KMS-11 (cell line): ENCODE results near the gene BNC2.

Experiments
- H2AFZ ChIP-seq: fragments of 200-600 bp; sonication (generic); 2 replicates; pipeline ENCODE4 v1.6.1; 2016; ENCODE audit warnings: antibody characterized with exemption, mixed run types, low read depth
- H3K27ac ChIP-seq: fragments of 200-600 bp; sonication (generic); 2 replicates; pipeline ENCODE4 v1.6.1; 2016; ENCODE audit warnings: mild to moderate bottlenecking, mixed run types
- H3K27me3 ChIP-seq: fragments of 200-600 bp; sonication (generic); 2 replicates; pipeline ENCODE4 v1.6.1; 2017; ENCODE audit warnings: mild to moderate bottlenecking, low read depth, mixed run types, moderate library complexity; ENCODE audit not compliant: insufficient read depth
- H3K36me3 ChIP-seq: fragments of 200-600 bp; sonication (generic); 2 replicates; pipeline ENCODE4 v1.6.1; 2017; ENCODE audit warnings: mild to moderate bottlenecking, mixed run types; ENCODE audit not compliant: insufficient read depth
- H3K4me1 ChIP-seq: fragments of 200-600 bp; sonication (generic); 2 replicates; pipeline ENCODE4 v1.6.1; 2016; ENCODE audit warnings: mild to moderate bottlenecking, low read depth, mixed run types; ENCODE audit not compliant: poor library complexity, severe bottlenecking
- H3K4me2 ChIP-seq: fragments of 200-600 bp; sonication (generic); 2 replicates; pipeline ENCODE4 v1.7.0; 2016; ENCODE audit warnings: mild to moderate bottlenecking, mixed run types
- H3K4me3 ChIP-seq: fragments of 200-600 bp; sonication (generic); IDR thresholded peaks from 2 replicates; pipeline ENCODE4 v1.6.1; 2017; ENCODE audit warnings: low read depth, low read length, mixed read lengths; ENCODE audit not compliant: insufficient read depth
- H3K79me2 ChIP-seq: fragments of 200-600 bp; sonication (generic); 2 replicates; pipeline ENCODE4 v1.6.1; 2016; ENCODE audit warnings: low read depth, mixed run types; ENCODE audit not compliant: insufficient read depth
- H3K9ac ChIP-seq: fragments of 200-600 bp; sonication (generic); 2 replicates; pipeline ENCODE4 v1.6.1; 2016; ENCODE audit warnings: mild to moderate bottlenecking, mixed run types
- H4K20me1 ChIP-seq: fragments of 200-600 bp; sonication (generic); 2 replicates; pipeline ENCODE4 v1.6.1; 2016; ENCODE audit warnings: mild to moderate bottlenecking, mixed run types; ENCODE audit not compliant: insufficient read depth
- CTCF ChIP-seq: fragments of 200-600 bp; sonication (generic); conservative IDR thresholded peaks from 2 replicates; pipeline ENCODE4 v1.6.1; 2017; ENCODE audit warnings: low read depth, mild to moderate bottlenecking, antibody characterized with exemption, low read length, moderate library complexity, mixed read lengths

Gene BNC2

DNA sequence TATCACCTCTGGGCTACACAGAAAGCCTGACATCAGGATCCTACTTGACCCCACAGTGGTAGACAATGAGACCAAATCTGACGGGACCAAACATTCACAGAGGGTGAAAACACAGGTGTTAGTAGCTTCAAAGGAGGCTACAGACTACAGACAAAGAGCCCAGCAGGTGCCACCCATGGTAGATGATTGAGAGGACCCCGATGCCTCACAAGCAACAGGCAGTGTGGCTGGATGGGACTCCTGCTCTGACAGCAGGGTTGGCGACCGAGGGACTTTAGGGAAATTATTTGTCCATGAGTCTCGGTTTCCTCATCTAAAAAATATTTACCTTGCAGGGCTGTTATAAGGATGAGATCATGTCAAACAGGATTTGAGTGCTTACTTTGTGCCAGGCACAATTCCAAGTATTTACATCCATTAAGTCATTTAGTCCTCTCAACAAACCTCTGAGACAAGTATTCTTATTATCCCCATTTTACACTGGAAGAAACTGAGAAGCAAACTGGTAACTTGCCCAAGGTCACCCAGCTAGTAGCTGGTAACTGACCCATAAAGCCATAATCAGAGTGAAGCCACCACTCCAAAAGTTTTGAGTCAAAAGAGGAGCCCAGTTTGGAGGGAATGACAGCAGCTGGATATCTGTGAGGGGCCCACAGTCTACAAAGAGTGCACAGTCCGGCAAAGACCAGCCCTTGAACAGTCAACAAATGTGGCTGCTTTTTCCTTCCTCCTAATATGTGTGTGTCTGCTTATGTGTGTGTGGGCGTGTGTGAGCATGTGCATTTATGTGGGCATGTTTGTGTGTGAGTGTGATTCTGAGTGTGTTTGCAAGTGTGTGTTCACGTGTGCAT is 502.0 kb downstream of the BNC2 start:
- Histone ChIP-seq H3K4me1 (no peaks in the 10 kb centered on the region), H2AFZ (no peak overlapping the region), H3K4me3 (no peak overlapping the region), H3K36me3 (no peaks in the 10 kb centered on the region), H3K9ac (no peak overlapping the region), H3K27ac (no peak overlapping the region), H4K20me1 (no peaks in the 10 kb centered on the region), H3K4me2 (no peak overlapping the region), H3K79me2 (no peaks in the 10 kb centered on the region), H3K27me3 (no peaks in the 10 kb centered on the region)
- TF ChIP-seq CTCF: no peak

DNA sequence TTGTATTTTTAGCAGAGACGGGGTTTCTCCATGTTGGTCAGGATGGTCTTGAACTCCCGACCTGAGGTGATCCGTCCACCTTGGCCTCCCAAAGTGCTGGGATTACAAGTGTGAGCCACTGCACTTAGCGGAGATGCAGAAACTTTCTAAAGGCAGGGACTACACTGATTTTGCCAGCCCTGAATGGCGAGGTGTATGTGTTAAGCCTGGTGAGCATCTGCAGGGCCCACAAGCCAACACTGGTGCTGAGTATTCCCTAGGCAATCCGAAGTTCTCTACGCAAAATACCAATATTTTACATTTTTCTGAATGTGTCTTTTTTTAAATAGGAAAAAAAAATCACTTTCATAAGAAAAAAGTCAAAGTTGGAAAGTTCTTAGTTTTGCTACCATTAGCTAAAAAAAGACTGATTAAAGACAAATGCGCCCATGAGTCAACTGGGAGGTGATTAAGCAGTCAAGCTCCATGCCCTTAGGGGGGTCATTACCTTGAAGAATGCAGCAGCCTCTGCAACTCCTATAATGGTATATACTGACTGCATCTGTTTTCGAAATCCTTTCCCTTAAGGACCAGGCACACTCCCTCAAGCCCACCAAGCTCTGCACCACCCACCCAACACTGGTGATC is 502.8 kb downstream of the BNC2 start:
- Histone ChIP-seq H3K4me1 (no peaks in the 10 kb centered on the region), H3K4me3 (no peak overlapping the region), H3K4me2 (no peak overlapping the region), H3K9ac (no peak overlapping the region), H3K27me3 (no peaks in the 10 kb centered on the region), H3K79me2 (no peaks in the 10 kb centered on the region), H3K36me3 (no peaks in the 10 kb centered on the region), H2AFZ (no peak overlapping the region), H3K27ac (no peak overlapping the region), H4K20me1 (no peaks in the 10 kb centered on the region)
- TF ChIP-seq CTCF: no peak

GRCh38 chr9:16364347-16364746 is 506.1 kb downstream of the BNC2 start:
- Histone ChIP-seq H3K27ac (no peak overlapping the region), H3K4me2 (no peak overlapping the region), H3K4me3 (no peak overlapping the region)

DNA sequence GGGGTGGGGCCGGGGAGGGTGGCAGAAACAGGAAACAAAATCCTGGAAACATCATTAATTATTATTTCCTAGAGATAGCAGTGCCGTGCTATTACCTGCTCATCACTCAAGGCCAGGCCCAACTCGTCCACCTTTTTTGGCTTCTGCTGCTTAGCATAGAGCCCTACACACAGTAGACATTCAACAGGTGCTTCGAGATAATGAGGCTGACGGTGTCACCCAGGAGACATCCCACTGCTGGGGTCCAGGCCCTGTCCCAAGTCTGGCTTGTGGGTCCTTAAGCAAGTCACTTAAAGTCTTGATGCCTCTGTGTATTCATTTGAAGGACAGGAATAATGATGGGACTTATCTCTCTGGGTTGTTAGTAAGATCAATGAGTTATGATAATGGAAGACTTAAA is 506.6 kb downstream of the BNC2 start:
- Histone ChIP-seq H3K4me2 (no peak overlapping the region), H2AFZ (no peak overlapping the region), H3K79me2 (no peaks in the 10 kb centered on the region), H3K4me1 (no peaks in the 10 kb centered on the region), H3K27me3 (no peaks in the 10 kb centered on the region), H4K20me1 (no peaks in the 10 kb centered on the region), H3K9ac (no peak overlapping the region), H3K27ac (no peak overlapping the region), H3K36me3 (no peaks in the 10 kb centered on the region), H3K4me3 (no peak overlapping the region)
- TF ChIP-seq CTCF: no peak

More at GRCh38 chr9:16364347-16364746, 506.1 kb downstream of the BNC2 start:
- Histone ChIP-seq H3K4me1 (no peaks in the 10 kb centered on the region), H3K36me3 (no peaks in the 10 kb centered on the region), H3K79me2 (no peaks in the 10 kb centered on the region), H3K27me3 (no peaks in the 10 kb centered on the region), H3K9ac (no peak overlapping the region), H2AFZ (no peak overlapping the region), H4K20me1 (no peaks in the 10 kb centered on the region)
- no peak for TF ChIP-seq CTCF
